ENCODE measurements around the gene HSPA5.
"Not testable (repeated sequence)": the region's sequence is repeated elsewhere in the genome, so short reads cannot be mapped to it uniquely, and the experiment has no call there.

Gene HSPA5

GRCh38 chr9:125200216-125201047 lies 40.7 kb downstream of the HSPA5 start, which contains the start of gene RABEPK:
Gene RABEPK (plus strand): TSS chr9:125200542. CDS start chr9:125203014, 2,472 bp downstream.
- Mint-ChIP-seq H3K27ac (peak within 1 kb of the TSS; percentile 91 to 95), H3K9me3 (no peaks in the 10 kb centered on the region), H3K4me1 (ENCODE audit: low read depth in 2 of 2) (peaks cover 17 to 18% of the 10 kb centered on the region in 2 donors), H3K36me3 (ENCODE audit: insufficient read depth) (peaks cover 25% of the 10 kb centered on the region), H3K4me3 (peak within 1 kb of the TSS; percentile 92), H3K27me3 (no peaks in the 10 kb centered on the region)
- ATAC-seq (replicated peaks) (peak; percentile 96), DNase-seq (peak; percentile 86 to 90 (median 87))

- Mint-ChIP-seq H3K4me1 (ENCODE audit: low read depth in 2 of 2) (peaks cover 11 to 20% of the 10 kb centered on the region in 2 donors), H3K36me3 (ENCODE audit: insufficient read depth) (peaks cover 12% of the 10 kb centered on the region), H3K4me3 (peak overlapping the region in 1 of 2 donors; percentile 78), H3K27ac (peak overlapping the region in 1 of 2 donors; percentile 80)
- DNase-seq; ATAC-seq (replicated peaks); H3K9me3 Mint-ChIP-seq; H3K27me3 Mint-ChIP-seq: not testable (repeated sequence)
Observed at GRCh38 chr9:125195591-125195990, 45.6 kb downstream of the HSPA5 start.

DNA sequence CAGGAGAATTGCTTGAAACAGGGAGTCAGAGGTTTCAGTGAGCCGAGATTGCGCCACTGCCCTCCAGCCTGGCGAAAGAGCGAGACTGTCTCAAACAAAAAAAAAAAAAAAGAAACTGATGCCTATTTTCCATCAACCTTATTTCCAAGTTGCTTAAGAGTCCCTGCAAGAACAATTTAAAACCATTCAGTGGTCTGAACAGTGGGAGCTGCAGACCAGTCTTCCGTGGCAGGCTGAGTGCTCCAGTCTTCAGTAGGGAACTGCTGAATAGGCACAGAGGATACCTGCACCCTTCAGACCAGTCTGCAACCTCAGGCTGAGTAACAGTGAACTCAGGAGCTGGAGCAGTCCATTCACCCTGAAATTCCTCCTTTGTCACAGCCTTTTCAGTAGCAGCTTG lies 46.7 kb downstream of the HSPA5 start:
- H3K9me3 Mint-ChIP-seq; DNase-seq; ATAC-seq (replicated peaks); H3K27me3 Mint-ChIP-seq: not testable (repeated sequence)
- H3K36me3 Mint-ChIP-seq (ENCODE audit: insufficient read depth), result peaks cover 12% of the 10 kb centered on the region
- H3K4me3 Mint-ChIP-seq, result peak overlapping the region; percentile 77 to 78
- H3K4me1 Mint-ChIP-seq (ENCODE audit: low read depth in 2 of 2), result peaks cover 10 to 21% of the 10 kb centered on the region in 2 donors
- peak overlapping the region; percentile 60 to 80 for H3K27ac Mint-ChIP-seq

DNA sequence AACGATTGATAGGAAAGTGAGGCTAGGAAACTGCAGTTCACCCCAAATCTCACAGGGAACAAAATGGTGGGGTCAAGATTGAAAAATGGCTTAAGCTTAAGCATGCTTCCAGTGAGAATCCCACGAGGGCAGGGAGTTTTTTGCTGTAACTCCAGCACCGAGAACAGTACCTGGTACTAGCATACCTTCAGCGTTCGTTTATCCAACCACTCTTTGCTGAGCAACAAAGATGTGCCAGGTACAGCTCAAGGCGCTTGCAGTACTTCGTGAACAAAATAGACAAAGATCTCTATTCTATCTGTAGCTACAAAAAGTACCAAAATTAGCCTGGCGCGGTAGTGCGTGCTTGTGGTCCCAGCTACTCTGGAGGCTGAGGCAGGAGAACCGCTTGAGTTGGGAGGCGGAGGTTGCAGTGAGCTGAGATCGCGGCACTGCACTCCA lies 50.8 kb downstream of the HSPA5 start:
- no peak for ATAC-seq (replicated peaks)
- peaks cover 28% of the 10 kb centered on the region for H3K36me3 Mint-ChIP-seq (ENCODE audit: insufficient read depth)
- H3K9me3 Mint-ChIP-seq, result no peaks in the 10 kb centered on the region
- H3K27ac Mint-ChIP-seq, result peak overlapping the region; percentile 90 to 94
- peaks cover 29 to 31% of the 10 kb centered on the region in 2 donors for H3K4me1 Mint-ChIP-seq (ENCODE audit: low read depth in 2 of 2)
- no peaks in the 10 kb centered on the region for H3K27me3 Mint-ChIP-seq
- peak overlapping the region; percentile 95 to 96 for H3K4me3 Mint-ChIP-seq
- DNase-seq, result no peak

DNA sequence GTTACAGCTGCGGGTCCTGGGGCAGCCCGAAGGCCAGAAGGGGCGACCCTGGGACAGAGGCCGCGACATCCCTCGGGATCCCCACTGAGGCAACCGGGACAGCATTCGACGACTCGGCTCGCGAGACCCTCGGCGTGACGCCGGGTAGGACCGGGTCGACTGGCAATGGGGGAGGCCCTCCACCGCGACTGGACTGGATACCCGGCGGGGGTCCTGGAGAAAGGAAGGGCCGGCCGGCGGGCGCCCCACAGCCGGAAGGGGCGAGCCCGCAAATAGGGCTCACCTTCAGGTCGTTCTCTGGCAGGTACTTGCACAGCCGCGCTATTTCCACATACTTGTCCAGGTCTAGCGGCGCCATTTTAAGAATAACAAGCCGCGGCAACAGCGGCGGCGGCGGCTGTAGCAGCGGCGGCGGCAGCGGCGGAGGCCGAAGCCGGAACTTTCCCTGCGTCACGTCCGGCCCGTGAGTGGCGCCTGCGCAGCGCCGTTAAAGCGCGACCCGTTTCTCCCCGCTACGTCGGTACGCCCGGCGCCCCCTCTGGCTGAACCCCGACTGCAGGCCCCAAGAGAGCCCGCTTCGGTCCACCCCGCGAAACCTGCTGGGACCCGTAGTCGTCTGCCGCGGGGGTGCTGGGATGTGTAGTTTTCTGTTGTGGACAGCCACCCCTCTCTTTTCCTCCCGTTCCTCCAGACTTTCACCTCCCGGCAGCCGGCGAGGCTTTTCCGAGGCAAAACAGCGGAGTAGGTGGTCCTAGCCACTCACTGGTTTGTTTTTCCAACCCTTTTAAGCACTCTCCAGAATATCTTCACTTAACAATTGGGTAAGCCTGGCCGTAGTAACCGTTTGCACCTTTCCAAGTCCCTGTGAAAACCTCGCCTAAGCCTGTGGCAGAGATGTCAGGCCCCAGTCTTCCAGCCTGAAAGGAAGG lies 51.5 kb downstream of the HSPA5 start, which contains the start of gene PPP6C:
Gene PPP6C, minus strand, starts transcription at position 443 of the 929 bp plus-strand sequence. Its CDS starts 85 bp downstream, at position 358.
- H3K9me3 Mint-ChIP-seq, result no peaks in the 10 kb centered on the region
- H3K4me3 Mint-ChIP-seq, result peak within 1 kb of the TSS; percentile 95 to 96
- peaks cover 26 to 29% of the 10 kb centered on the region in 2 donors for H3K4me1 Mint-ChIP-seq (ENCODE audit: low read depth in 2 of 2)

GRCh38 chr9:125189011-125189360 lies 52.2 kb downstream of the HSPA5 start:
- peaks cover 41% of the 10 kb centered on the region for H3K36me3 Mint-ChIP-seq (ENCODE audit: insufficient read depth)
- no peaks in the 10 kb centered on the region for H3K27me3 Mint-ChIP-seq
- H3K9me3 Mint-ChIP-seq, result no peaks in the 10 kb centered on the region
- peak in 2 of 3 experiments; percentile 14 to 23 for DNase-seq
- ATAC-seq (replicated peaks), result peak; percentile 13
- H3K4me1 Mint-ChIP-seq (ENCODE audit: low read depth in 2 of 2), result peaks cover 25 to 32% of the 10 kb centered on the region in 2 donors
- H3K4me3 Mint-ChIP-seq, result peak overlapping the region; percentile 95 to 96
- H3K27ac Mint-ChIP-seq, result peak overlapping the region; percentile 90 to 94

More for the DNA sequence above, 51.5 kb downstream of the HSPA5 start, which contains the start of gene PPP6C:
- DNase-seq (peak; percentile 97 to 98 (median 97)), ATAC-seq (replicated peaks) (peak; percentile 94)
- peak within 1 kb of the TSS; percentile 90 to 94 for H3K27ac Mint-ChIP-seq
- H3K27me3 Mint-ChIP-seq, result no peaks in the 10 kb centered on the region
- H3K36me3 Mint-ChIP-seq (ENCODE audit: insufficient read depth), result peaks cover 36% of the 10 kb centered on the region

All from effector memory CD8-positive, alpha-beta T cell (primary cell).